Glutamatergic neuron (in vitro differentiated cells): ENCODE measurements around the gene SERPINA9. TPM values are rescaled to one million over a fixed set of nuclear protein-coding genes. Genes with fewer than 3 reads are reported as not detected.

Experiments used
- DNase-seq: peaks from one replicate; pipeline ENCODE4 v3.0.0; 2022
- H3K27ac Mint-ChIP-seq: one replicate; pipeline ENCODE4 v1.8.0; 2020; ENCODE audit warnings: mild to moderate bottlenecking, mixed read lengths, inconsistent platforms; ENCODE audit not compliant: unreplicated experiment
- H3K27me3 Mint-ChIP-seq: one replicate; pipeline ENCODE4 v1.8.0; 2020; ENCODE audit warnings: mild to moderate bottlenecking, moderate library complexity, mixed read lengths, inconsistent platforms; ENCODE audit not compliant: unreplicated experiment
- H3K36me3 Mint-ChIP-seq: one replicate; pipeline ENCODE4 v1.8.0; 2020; ENCODE audit warnings: mild to moderate bottlenecking, mixed read lengths, inconsistent platforms; ENCODE audit not compliant: unreplicated experiment
- H3K4me1 Mint-ChIP-seq: one replicate; pipeline ENCODE4 v1.8.0; 2020; ENCODE audit warnings: mild to moderate bottlenecking, low read depth, mixed read lengths, inconsistent platforms; ENCODE audit not compliant: unreplicated experiment
- H3K4me3 Mint-ChIP-seq: one replicate; pipeline ENCODE4 v1.8.0; 2020; ENCODE audit warnings: mild to moderate bottlenecking, mixed read lengths, inconsistent platforms; ENCODE audit not compliant: unreplicated experiment
- H3K9me3 Mint-ChIP-seq: one replicate; pipeline ENCODE4 v1.8.0; 2020; ENCODE audit warnings: mild to moderate bottlenecking, moderate library complexity, mixed read lengths, inconsistent platforms; ENCODE audit not compliant: unreplicated experiment
- total RNA-seq: library from RNA; stranded (reverse); fragmentation: NEBNext Ultra II Directional; extraction: Animal tissue kit (Norgen Biotek cat#: 25700); gene quantifications from one replicate; pipeline ENCODE4 v1.2.1, GENCODE V29; 2021; ENCODE audit not compliant: unreplicated experiment
- TF ChIP-seq, protein P1 (sequence below): fragments of 200-600 bp; sonication (generic); IDR thresholded peaks from one replicate; pipeline ENCODE4 v1.5.0; 2021; ENCODE audit not compliant: partially characterized antibody, unreplicated experiment

SERPINA9 gene
- total RNA-seq, 1 donor from 2014 or later, result not detected

DNA sequence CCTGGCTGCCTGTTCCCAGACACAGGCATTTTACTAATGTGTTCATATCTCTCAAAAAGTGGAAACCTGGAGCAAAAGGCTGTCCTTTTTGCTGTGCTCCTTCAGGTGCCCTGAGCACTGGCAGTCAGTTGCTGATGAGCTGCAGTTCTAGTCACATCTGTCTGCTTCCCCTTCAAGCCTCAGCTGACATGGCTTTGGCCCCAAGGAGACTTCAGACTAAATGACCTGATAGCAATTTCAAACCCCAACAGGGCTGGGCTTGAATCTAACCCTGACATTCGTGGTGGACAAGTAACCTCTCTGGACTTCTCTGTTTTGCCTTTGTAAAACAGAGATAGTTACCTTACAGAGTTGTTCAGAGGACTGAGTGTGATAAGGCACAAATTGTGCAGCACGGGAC lies 5.7 kb downstream of the SERPINA9 start:
- H3K27ac Mint-ChIP-seq, result no peak overlapping the region
- peaks cover 5% of the 10 kb centered on the region for H3K9me3 Mint-ChIP-seq

DNA sequence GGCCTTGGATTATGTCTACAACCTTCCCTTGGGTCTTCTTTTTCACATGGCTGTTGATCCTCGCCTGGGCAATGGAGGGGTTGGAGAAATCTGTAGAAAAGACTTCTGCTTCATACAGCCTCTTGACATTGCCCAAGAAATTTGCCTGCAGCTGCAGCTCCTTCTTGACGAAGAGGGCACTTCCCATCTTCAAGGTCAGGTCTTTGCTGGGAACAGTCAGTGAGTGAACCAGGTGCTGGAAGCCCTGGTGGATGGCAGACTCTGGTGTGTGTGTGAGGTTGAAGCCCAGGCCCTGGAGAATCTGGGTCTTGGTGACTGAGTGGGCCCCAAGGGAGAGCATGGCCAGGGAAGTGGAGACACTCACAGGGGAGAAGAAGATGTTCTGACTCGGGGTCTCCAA lies 6.7 kb downstream of the SERPINA9 start:
- TF ChIP-seq, protein P1, sequence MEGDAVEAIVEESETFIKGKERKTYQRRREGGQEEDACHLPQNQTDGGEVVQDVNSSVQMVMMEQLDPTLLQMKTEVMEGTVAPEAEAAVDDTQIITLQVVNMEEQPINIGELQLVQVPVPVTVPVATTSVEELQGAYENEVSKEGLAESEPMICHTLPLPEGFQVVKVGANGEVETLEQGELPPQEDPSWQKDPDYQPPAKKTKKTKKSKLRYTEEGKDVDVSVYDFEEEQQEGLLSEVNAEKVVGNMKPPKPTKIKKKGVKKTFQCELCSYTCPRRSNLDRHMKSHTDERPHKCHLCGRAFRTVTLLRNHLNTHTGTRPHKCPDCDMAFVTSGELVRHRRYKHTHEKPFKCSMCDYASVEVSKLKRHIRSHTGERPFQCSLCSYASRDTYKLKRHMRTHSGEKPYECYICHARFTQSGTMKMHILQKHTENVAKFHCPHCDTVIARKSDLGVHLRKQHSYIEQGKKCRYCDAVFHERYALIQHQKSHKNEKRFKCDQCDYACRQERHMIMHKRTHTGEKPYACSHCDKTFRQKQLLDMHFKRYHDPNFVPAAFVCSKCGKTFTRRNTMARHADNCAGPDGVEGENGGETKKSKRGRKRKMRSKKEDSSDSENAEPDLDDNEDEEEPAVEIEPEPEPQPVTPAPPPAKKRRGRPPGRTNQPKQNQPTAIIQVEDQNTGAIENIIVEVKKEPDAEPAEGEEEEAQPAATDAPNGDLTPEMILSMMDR, result no peak
- H3K9me3 Mint-ChIP-seq, result peaks cover 9% of the 10 kb centered on the region
- no peak overlapping the region for H3K27ac Mint-ChIP-seq
- H3K36me3 Mint-ChIP-seq, result peaks cover 8% of the 10 kb centered on the region
- no peak overlapping the region for H3K4me3 Mint-ChIP-seq
- DNase-seq, result no peak
- no peaks in the 10 kb centered on the region for H3K4me1 Mint-ChIP-seq
- H3K27me3 Mint-ChIP-seq, result peaks cover 8% of the 10 kb centered on the region

More for the DNA sequence above, 5.7 kb downstream of the SERPINA9 start:
- TF ChIP-seq, protein P1, result no peak
- DNase-seq, result no peak
- Mint-ChIP-seq H3K27me3 (peaks cover 7% of the 10 kb centered on the region), H3K36me3 (peaks cover 8% of the 10 kb centered on the region), H3K4me3 (no peak overlapping the region), H3K4me1 (no peaks in the 10 kb centered on the region)

DNA sequence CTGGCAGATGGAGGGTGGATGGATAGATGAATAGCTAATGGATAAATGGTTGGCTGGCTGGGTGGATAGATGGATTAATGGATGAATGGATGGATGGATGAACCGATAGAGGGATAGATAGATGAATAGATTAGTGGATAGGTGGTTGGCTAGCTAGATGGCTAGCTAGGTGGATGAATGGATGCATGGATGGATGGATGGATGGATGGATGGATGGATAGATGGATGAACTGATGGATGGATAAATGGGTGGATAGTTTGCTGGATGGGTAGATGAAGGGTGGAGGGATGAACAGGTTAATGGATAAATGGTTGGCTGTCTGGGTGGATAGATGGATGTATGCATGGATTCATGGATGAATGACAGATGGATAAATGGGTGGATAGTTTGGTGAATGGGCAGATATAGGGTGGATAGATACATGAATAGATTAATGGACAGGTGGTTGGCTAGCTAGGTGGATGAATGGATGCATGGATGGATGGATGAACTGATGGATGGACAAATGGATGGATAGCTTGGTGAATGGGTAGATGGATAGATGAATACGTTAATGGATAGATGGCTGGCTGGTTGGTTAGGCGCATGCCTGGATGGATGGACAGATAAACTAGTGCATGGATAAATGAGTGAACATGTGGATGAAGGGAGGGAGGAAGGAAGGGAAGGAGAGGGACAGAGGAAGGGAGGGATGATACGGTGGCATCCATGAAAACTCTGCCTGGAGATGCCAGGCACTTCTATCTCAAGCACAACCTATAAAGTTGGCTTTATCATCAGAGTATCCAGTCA lies 8.1 kb downstream of the SERPINA9 start:
- TF ChIP-seq, protein P1, result no peak
- Mint-ChIP-seq H3K36me3 (peaks cover 8% of the 10 kb centered on the region), H3K4me3 (no peak overlapping the region), H3K27me3 (peaks cover 10% of the 10 kb centered on the region), H3K27ac (no peak overlapping the region), H3K9me3 (peaks cover 10% of the 10 kb centered on the region), H3K4me1 (no peaks in the 10 kb centered on the region)
- DNase-seq, result no peak

DNA sequence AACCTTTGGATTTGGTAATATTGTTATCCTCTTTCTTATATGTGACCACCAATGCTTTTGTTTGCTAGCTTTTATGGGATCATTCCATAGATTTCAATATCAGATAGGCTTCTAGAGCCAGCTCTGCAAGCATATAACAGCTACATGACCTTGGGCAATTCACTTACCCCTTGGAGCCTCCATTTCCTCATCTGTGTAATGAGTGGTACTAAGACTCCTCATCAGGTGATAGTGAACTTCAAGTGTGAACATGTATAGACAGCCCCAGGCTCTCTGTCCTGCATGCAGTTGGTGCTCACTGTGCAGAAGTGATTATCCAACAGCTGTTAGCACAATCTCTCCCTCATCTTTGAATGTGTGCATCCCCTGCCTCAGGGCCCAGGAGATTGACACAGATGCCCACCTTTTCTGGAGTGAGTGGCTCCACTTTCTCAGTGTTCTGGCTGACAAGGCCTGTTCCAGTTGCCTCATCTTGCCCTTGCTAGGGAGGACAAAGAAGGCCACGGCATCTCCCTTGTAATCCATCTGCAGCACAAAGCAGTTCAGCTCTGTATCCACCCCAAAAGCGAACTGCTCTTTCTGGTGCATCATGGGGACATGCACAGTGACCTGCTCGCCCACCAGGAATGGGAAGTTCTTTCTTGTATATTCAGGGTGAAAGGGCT lies 9.2 kb downstream of the SERPINA9 start:
- Mint-ChIP-seq H3K27ac (no peak overlapping the region), H3K4me1 (no peaks in the 10 kb centered on the region), H3K9me3 (peaks cover 10% of the 10 kb centered on the region), H3K36me3 (peaks cover 8% of the 10 kb centered on the region), H3K4me3 (no peak overlapping the region), H3K27me3 (peaks cover 10% of the 10 kb centered on the region)
- TF ChIP-seq, protein P1, result no peak
- no peak for DNase-seq

DNA sequence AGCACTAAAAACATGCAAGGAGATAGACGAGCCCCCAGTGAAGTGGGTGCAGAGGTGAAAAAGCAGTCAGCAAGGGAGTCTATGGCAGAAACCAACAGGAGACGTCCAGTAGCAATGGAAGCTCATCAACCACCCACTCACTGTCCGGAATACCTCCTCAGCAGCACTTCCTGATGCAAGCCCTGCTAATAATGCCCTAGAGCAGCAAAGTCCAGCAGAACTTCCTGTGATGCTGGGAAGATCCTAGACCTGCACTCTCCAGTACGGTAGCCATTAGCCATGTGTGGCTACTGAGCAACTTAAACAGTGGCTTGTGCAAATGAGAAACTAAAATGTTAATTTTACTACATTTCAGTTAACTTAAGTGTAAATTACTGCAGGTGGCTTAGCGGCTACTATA lies 11.0 kb downstream of the SERPINA9 start:
- Mint-ChIP-seq H3K4me1 (no peaks in the 10 kb centered on the region), H3K4me3 (no peak overlapping the region), H3K9me3 (peaks cover 12% of the 10 kb centered on the region), H3K36me3 (peaks cover 8% of the 10 kb centered on the region), H3K27me3 (peaks cover 6% of the 10 kb centered on the region), H3K27ac (no peak overlapping the region)
- TF ChIP-seq, protein P1, result no peak
- no peak for DNase-seq
